NCI-H748 (cell line): ENCODE data around the gene MUC5B.
"Not testable (repeated sequence)": the region's sequence is repeated elsewhere in the genome, so short reads cannot be mapped to it uniquely, and the experiment has no call there.

Experiments used
- DNase-seq: peaks from one replicate; lab custom pipeline; 2025; ENCODE audit not compliant: unreplicated experiment; lab: John Stamatoyannopoulos, UW

MUC5B gene, protein sequence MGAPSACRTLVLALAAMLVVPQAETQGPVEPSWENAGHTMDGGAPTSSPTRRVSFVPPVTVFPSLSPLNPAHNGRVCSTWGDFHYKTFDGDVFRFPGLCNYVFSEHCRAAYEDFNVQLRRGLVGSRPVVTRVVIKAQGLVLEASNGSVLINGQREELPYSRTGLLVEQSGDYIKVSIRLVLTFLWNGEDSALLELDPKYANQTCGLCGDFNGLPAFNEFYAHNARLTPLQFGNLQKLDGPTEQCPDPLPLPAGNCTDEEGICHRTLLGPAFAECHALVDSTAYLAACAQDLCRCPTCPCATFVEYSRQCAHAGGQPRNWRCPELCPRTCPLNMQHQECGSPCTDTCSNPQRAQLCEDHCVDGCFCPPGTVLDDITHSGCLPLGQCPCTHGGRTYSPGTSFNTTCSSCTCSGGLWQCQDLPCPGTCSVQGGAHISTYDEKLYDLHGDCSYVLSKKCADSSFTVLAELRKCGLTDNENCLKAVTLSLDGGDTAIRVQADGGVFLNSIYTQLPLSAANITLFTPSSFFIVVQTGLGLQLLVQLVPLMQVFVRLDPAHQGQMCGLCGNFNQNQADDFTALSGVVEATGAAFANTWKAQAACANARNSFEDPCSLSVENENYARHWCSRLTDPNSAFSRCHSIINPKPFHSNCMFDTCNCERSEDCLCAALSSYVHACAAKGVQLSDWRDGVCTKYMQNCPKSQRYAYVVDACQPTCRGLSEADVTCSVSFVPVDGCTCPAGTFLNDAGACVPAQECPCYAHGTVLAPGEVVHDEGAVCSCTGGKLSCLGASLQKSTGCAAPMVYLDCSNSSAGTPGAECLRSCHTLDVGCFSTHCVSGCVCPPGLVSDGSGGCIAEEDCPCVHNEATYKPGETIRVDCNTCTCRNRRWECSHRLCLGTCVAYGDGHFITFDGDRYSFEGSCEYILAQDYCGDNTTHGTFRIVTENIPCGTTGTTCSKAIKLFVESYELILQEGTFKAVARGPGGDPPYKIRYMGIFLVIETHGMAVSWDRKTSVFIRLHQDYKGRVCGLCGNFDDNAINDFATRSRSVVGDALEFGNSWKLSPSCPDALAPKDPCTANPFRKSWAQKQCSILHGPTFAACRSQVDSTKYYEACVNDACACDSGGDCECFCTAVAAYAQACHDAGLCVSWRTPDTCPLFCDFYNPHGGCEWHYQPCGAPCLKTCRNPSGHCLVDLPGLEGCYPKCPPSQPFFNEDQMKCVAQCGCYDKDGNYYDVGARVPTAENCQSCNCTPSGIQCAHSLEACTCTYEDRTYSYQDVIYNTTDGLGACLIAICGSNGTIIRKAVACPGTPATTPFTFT (N-terminal part only)

GRCh38 chr11:1222491-1223345 is at the start of gene MUC5B:
TSS of gene MUC5B (plus strand) at chr11:1223066. CDS start at chr11:1223124, 58 bp downstream.
- DNase-seq, result no peak

GRCh38 chr11:1173396-1173795 is 49.5 kb upstream of the MUC5B start:
- DNase-seq, result not testable (repeated sequence)

DNA sequence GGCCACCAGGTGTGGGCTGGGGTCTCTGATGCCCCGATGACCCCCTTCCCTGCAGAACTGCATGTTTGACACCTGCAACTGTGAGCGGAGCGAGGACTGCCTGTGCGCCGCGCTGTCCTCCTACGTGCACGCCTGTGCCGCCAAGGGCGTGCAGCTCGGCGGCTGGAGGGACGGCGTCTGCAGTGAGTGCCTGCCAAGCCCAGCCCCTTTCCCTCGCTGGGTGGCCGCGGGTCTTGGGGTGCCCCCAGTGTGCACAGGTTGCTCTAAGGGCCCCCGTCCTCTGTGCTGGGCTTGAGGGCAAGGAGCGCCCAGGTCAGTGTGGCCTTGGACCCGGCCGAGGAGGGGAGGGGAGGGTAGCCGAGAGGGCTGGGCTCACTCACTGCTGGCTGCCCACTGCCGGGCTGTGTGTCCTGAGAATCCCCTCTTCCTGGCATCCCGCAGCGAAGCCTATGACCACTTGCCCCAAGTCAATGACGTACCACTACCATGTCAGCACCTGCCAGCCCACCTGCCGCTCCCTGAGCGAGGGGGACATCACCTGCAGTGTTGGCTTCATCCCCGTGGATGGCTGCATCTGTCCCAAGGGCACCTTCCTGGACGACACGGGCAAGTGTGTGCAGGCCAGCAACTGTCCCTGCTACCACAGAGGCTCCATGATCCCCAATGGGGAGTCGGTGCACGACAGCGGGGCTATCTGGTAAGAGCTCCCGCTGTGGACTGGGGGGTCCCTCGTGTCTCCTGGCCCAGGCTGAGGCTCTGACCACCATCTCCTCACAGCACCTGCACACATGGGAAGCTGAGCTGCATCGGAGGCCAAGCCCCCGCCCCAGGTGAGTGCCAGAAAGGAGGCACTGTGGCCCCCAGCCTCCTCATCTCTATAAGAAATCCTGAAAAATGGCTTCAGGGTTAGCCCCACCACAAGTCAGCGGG is 48.2 kb upstream of the MUC5B start:
- no peak for DNase-seq

- DNase-seq, result no peak
Measured at GRCh38 chr11:1175461-1176223, 47.2 kb upstream of the MUC5B start.

GRCh38 chr11:1176224-1177019 is 46.4 kb upstream of the MUC5B start:
- DNase-seq, result no peak

DNA sequence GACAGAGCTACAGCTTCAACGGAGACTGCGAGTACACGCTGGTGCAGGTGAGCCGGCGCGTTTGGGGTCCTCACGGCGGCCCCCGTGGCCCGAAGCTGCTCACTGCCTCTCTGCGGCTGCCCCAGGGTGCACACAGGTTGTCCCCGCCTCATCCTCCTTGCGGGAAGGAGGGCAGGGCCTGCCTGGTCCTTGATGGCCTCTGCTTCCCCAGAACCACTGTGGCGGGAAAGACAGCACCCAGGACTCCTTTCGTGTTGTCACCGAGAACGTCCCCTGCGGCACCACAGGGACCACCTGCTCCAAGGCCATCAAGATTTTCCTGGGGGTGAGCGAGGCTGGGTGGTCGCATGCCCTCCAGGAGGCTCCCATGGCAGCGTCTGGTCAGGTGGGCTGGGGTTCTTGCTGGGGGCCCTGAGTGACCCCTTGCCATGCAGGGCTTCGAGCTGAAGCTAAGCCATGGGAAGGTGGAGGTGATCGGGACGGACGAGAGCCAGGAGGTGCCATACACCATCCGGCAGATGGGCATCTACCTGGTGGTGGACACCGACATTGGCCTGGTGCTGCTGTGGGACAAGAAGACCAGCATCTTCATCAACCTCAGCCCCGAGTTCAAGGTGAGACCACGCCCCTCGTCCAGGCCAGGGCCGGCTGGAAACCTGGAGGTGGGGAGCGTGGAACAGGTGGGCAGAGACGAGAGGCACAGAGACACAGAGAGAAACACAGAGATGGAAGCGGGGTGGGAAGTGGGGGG is 45.7 kb upstream of the MUC5B start:
- DNase-seq, result no peak

DNA sequence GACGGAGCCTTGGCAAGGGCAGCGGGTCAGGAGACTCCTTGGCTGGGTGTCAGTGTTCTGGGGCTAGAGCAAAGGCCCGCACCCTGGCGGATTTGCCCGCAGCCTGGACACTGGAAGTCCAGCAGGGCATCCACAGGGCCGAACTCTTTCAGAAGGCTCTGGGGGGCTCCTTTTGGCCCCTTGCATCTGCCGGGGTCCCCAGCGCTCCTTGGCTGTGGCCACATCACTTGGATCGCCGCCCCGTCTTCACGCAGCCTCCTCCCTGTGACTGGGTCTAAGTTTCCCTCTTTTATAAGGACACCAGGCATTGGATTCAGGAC is 45.1 kb upstream of the MUC5B start:
- DNase-seq, result no peak

DNA sequence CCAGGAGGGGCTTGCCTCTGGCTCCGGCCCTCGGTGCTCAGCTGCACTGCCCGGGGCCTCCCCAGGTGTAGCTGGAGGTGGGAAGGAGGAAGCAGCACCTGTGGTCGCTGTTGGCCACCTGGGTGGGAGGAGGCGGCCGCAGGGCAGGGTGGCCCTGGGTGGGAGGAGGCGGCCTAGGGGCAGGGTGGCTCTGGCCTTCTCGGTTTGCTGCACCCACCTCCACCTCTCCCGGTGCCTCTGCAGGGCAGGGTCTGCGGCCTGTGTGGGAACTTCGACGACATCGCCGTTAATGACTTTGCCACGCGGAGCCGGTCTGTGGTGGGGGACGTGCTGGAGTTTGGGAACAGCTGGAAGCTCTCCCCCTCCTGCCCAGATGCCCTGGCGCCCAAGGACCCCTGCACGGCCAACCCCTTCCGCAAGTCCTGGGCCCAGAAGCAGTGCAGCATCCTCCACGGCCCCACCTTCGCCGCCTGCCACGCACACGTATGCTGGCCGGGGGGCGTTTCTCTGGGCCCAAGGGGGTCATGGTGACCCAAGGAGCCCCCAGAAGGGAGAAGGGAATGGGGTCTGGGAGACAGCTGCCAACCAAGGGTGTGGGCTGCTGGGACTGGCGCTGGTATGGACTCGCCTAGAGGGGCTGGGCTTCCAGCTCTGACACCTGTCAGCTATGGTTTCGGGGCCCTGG is 44.5 kb upstream of the MUC5B start:
- DNase-seq, result no peak

GRCh38 chr11:1178906-1179305 is 44.0 kb upstream of the MUC5B start:
- no peak for DNase-seq

- no peak for DNase-seq
Measured at GRCh38 chr11:1179641-1180040, 43.2 kb upstream of the MUC5B start.

GRCh38 chr11:1180171-1180570 is 42.7 kb upstream of the MUC5B start:
- no peak for DNase-seq

DNA sequence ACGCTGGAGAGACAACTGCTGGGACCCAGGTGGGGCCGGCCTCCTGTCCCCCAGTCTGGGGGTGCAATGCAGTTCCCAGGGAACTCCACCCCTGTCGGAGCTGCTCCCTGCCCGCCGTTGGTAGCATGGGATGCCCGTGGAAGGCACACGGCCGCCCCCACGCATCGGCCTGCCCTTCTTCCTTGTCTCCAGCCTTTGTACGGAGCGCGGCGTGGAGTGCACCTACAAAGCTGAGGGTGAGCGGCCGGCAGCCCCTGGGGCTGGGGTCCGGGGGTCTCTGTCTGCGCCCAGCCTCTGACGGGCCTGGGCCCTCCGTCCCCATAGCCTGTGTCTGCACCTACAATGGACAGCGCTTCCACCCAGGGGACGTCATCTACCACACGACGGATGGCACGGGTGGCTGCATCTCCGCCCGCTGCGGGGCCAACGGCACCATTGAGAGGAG is 41.9 kb upstream of the MUC5B start:
- no peak for DNase-seq

GRCh38 chr11:1181420-1181819 is 41.4 kb upstream of the MUC5B start:
- DNase-seq, result no peak

DNA sequence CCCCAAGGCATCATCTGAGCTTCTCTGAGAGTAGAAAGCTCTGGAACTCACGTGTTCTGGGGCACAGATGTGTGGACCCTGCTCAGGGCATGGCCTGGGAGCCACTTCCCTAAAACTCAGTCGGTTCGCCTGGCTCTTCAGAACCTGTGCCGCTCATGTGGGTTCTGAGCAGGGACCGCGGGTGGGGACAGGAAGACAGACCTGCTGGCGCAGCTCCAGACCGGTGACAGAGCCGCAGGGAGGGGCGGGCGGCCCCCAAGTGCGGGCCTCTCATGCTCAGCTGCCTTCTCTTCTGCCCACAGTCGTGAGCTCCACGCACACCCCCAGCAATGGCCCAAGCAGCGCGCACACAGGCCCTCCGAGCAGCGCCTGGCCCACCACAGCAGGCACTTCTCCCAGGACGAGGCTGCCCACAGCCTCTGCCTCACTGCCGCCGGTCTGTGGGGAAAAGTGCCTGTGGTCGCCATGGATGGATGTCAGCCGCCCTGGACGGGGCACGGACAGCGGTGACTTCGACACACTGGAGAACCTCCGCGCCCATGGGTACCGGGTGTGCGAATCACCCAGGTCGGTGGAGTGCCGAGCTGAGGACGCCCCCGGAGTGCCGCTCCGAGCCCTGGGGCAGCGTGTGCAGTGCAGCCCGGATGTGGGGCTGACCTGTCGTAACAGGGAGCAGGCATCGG is 40.9 kb upstream of the MUC5B start:
- no peak for DNase-seq

- DNase-seq, result not testable (repeated sequence)
Measured at GRCh38 chr11:1184139-1184538, 38.7 kb upstream of the MUC5B start.
